ENCODE results near the gene OSR1.

The OSR1 gene

DNA sequence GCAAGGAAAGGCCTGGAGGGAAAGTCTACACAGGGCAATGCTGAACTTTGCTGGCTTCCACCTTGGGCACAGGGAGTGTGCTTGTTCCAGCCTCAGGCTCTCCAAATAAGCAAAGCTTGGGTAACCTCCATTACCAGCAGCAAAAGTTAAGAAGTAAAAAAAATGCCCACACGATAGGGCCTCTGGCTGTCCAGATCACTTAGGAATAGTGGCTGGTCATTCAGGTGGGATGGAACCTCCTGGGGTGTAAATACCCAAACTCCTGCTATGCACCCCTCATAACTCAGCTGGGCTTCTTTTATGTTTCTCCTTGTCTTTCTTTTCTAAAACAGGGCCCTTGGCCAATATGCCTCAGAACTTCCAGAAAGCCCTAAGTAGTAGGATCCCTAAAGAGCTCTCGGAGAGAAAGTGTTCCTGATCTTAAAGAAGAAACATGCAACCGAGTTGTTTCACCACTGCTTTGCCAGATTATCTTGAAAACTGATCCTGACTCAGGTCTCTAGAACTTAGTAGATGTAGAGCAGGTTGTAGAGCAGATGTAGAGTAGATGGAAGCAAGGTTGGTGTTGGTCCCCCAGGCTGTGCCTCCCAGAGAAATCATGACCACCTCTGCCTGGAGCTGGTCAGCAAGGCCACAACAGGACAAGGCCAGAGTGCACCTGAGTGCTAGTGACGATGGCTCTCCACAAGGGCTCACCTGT lies 2.0 kb upstream of the OSR1 start:
- DNase-seq (ENCODE audit: low spot score) = no peak
- TF ChIP-seq, protein P1, sequence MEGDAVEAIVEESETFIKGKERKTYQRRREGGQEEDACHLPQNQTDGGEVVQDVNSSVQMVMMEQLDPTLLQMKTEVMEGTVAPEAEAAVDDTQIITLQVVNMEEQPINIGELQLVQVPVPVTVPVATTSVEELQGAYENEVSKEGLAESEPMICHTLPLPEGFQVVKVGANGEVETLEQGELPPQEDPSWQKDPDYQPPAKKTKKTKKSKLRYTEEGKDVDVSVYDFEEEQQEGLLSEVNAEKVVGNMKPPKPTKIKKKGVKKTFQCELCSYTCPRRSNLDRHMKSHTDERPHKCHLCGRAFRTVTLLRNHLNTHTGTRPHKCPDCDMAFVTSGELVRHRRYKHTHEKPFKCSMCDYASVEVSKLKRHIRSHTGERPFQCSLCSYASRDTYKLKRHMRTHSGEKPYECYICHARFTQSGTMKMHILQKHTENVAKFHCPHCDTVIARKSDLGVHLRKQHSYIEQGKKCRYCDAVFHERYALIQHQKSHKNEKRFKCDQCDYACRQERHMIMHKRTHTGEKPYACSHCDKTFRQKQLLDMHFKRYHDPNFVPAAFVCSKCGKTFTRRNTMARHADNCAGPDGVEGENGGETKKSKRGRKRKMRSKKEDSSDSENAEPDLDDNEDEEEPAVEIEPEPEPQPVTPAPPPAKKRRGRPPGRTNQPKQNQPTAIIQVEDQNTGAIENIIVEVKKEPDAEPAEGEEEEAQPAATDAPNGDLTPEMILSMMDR (conservative IDR thresholded peaks at IDR 0.05; ENCODE audit: low read depth) = no peak
- POLR2A ChIA-PET (ENCODE audit: low non-redundant PET) = no interaction called here
- H3K27ac ChIP-seq = peak overlapping the region; percentile 61; the same call in 1 of the 2 replicates
- CTCF ChIA-PET = interaction anchor here (0.7 to 2.2 kb wide), 2 partner anchors 9 to 33 kb away, joined by 3 to 6 read pairs; no protein-coding TSS in a partner anchor

DNA sequence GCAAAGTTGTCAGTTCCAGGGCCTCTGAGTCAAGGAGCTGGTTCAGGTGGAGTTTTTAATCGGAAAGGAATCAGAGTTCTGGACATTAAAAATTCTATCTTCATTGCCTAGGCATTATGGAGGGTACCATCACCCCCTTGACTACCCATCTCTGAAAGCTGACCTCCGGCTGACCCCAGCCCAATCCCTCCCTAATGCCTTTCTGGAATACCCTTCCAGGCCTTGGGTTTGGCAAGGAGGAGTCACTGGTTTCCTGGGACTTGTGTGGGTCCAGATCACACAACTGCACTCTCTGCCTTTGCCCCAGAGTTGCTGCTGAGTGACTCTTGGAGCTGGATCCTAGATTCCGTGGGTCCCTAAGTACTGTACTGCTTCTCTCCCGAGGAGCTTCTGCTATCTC lies 1.0 kb upstream of the OSR1 start:
- POLR2A ChIA-PET (ENCODE audit: low non-redundant PET) = no interaction called here
- CTCF ChIA-PET = interaction anchor here (2.2 kb wide), 1 partner anchor 10 kb away, joined by 6 read pairs; no protein-coding TSS in a partner anchor
- DNase-seq (ENCODE audit: low spot score) = no peak
- TF ChIP-seq, protein P1 (conservative IDR thresholded peaks at IDR 0.05; ENCODE audit: low read depth) = no peak
- peak overlapping the region; percentile 84 for H3K27ac ChIP-seq

DNA sequence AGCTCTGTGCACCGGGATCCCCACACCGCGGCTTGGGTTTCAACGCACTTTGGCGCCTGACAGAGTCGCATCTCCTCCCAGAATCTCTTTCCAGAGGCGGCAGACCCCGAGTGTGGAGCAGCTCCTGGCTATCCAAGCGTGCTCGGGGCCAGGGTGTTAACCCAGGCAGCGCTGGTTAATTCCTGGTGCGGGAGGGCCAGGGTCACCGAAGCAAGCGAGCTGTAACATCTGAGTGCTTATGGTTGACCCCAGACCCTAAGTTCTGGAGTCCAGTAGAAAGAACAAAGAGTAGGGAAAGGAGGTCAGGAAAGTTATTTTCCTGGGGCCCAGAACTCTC lies 566 bp upstream of the OSR1 start:
- TF ChIP-seq, protein P1 (conservative IDR thresholded peaks at IDR 0.05; ENCODE audit: low read depth) = no peak
- no peak for DNase-seq (ENCODE audit: low spot score)
- peak overlapping the region; percentile 84 for H3K27ac ChIP-seq
- ChIA-PET POLR2A (ENCODE audit: low non-redundant PET) (no interaction called here), CTCF (no interaction called here)

DNA sequence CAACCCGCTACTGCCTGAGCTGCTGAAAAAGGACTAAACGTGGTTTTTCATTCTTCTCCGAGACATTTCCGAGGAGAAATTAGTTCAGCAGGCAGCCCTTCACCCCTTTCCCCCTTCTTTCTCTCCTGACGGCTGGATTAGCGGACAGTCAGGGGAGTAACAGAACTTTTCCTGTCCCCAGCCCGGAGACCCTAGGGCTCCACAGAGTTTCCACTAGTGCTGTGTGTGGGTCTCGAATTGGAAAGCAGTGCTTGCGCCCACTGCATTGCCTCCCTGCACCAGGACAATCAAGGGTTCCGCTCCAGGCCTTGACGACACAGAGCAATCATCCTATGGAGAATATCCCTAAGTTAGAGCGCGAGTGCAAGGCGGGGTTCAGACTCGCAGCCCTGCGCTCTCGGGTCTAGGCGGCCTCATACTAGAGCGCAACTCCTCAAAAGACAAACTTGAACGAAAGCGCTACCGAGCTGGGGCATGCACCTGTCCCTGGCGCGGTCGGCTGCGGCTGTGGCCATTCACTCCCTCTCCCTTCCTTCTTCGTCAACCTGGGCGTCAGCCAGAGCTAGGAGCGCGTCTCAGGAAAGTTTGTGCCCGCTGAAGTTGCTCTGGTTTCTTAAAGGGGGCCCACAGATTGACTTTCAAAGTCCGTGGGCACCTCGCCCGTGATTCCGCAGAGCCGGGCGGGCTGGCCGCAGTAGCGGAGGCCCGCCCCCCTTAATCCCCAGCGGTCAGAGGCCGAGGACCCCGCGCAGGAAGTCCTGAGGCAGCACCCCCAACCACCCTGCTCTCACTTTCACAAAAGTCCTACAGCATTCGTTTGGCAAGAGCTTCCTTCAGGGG lies 801 bp downstream of the OSR1 start:
- no peak for DNase-seq (ENCODE audit: low spot score)
- ChIA-PET CTCF (interaction anchor here (0.8 to 1.2 kb wide), 2 partner anchors 360 to 936 kb away, joined by 5 to 6 read pairs; no protein-coding TSS in a partner anchor), POLR2A (ENCODE audit: low non-redundant PET) (no interaction called here)
- TF ChIP-seq, protein P1 (conservative IDR thresholded peaks at IDR 0.05; ENCODE audit: low read depth) = no peak
- peak overlapping the region; percentile 84 for H3K27ac ChIP-seq

DNA sequence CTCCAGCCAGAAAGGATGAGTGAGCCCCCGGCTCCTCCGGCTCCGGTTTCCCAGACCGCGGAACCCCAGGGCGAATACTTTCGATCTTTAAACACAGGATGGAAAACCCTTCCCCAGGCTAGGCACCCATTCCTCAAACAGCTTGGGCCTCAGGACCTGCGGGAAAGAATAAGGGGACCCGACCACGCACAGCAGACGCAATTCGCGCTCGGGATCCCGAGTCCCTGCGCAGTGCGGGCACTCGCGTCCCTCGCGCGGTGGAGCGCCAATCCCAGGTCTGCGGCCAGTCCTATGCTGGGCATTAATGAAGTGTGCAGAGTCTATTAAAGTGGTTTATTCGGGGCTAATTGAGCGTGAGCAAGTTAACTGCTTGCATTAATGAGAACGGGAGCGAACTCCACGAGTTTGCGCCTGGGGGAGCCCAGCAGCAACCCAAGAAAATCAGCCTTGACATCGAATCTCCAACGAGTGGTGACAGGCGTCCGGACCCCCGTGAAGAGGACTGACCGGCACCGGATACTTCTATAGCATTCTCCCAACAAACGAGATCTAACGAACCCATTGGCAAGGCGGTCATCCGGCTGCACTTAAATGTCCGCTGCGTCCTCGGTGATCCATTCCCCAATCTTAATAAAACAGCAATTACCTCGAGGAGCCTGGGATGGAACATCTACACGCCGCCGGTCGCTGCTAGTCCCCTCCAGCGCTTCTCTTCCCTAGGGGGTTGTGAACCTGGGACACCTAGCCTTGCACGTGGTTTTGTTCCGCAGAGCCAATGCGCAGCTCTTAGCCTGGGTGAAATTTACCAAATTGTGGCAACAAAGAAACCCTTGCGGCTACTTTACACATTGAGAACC lies 1.6 kb downstream of the OSR1 start:
- ChIA-PET POLR2A (ENCODE audit: low non-redundant PET) (no interaction called here), CTCF (interaction anchor here (0.8 kb wide), 1 partner anchor 935 kb away, joined by 6 read pairs; no protein-coding TSS in a partner anchor)
- peak overlapping the region; percentile 10; the same call in 1 of the 2 replicates for H3K27ac ChIP-seq
- TF ChIP-seq, protein P1 (conservative IDR thresholded peaks at IDR 0.05; ENCODE audit: low read depth) = no peak
- no peak for DNase-seq (ENCODE audit: low spot score)

All from RWPE1 (cell line).